GM18907 (cell line): ENCODE results near the gene BANP.
"Not testable (repeated sequence)": the region's sequence is repeated elsewhere in the genome, so short reads cannot be mapped to it uniquely, and the experiment has no call there.

Experiments used
- ATAC-seq: cut with Tn5 transposase; IDR thresholded peaks from one replicate; pipeline ENCODE4 v1.9.1; 2021; ENCODE audit warnings: mild to moderate bottlenecking, moderate library complexity; ENCODE audit not compliant: unreplicated experiment

Gene BANP

GRCh38 chr16:88114541-88115228 lies 163.5 kb downstream of the BANP start:
- ATAC-seq = not testable (repeated sequence)

- no peak for ATAC-seq
Observed at GRCh38 chr16:88116121-88116520, 164.9 kb downstream of the BANP start.

GRCh38 chr16:88117476-88117868 lies 166.2 kb downstream of the BANP start:
- ATAC-seq = no peak

- no peak for ATAC-seq
Observed at GRCh38 chr16:88118376-88118775, 167.1 kb downstream of the BANP start.

- ATAC-seq = not testable (repeated sequence)
Observed at GRCh38 chr16:88118852-88119741, 167.9 kb downstream of the BANP start.

- not testable (repeated sequence) for ATAC-seq
Observed at GRCh38 chr16:88119881-88120751, 168.9 kb downstream of the BANP start.

- no peak for ATAC-seq
Observed at GRCh38 chr16:88120812-88121211, 169.6 kb downstream of the BANP start.

- not testable (repeated sequence) for ATAC-seq
Observed at GRCh38 chr16:88121391-88121790, 170.2 kb downstream of the BANP start.

GRCh38 chr16:88121886-88122580 lies 170.8 kb downstream of the BANP start:
- ATAC-seq = no peak
